Stimulated activated naive CD8-positive, alpha-beta T cell treated with anti-CD3 and anti-CD28 coated beads, Interleukin-15, Interleukin-2, amounts not matched to agents 100 U/mL and 50 U/mL, for 24 hours (primary cell): ENCODE data around the gene PDE6D.
A peak's percentile ranks its signal among the peaks of the same experiment; 100 is the strongest.
"Not testable (repeated sequence)": the region's sequence is repeated elsewhere in the genome, so short reads cannot be mapped to it uniquely, and the experiment has no call there.

Source experiments
- ATAC-seq: fragments of 150-1000 bp; cut with Tn5 transposase; one replicate; pipeline ENCODE4 v1.10.0; 2021
- DNase-seq: peaks from one replicate; pipeline ENCODE4 v3.0.0; 2021

The PDE6D gene

GRCh38 chr2:231718799-231719198, 62.3 kb downstream of the PDE6D start:
- no peak for ATAC-seq
- DNase-seq = no peak

GRCh38 chr2:231717281-231718171, 63.6 kb downstream of the PDE6D start:
- peak; percentile 39 for DNase-seq
- ATAC-seq = no peak

GRCh38 chr2:231716666-231717280, 64.3 kb downstream of the PDE6D start:
- ATAC-seq = no peak
- no peak for DNase-seq

- DNase-seq (no peak), ATAC-seq (no peak)
These were observed 65.0 kb downstream of the PDE6D start for GRCh38 chr2:231715988-231716616.

- no peak for ATAC-seq
- DNase-seq = no peak
These were observed 65.6 kb downstream of the PDE6D start for GRCh38 chr2:231715499-231715837.

- DNase-seq (peak; percentile 89), ATAC-seq (peak; percentile 17)
These were observed 66.2 kb downstream of the PDE6D start for GRCh38 chr2:231714639-231715498.

GRCh38 chr2:231713730-231714638, 67.1 kb downstream of the PDE6D start:
- DNase-seq = peak; percentile 95
- ATAC-seq = peak; percentile 40

DNA sequence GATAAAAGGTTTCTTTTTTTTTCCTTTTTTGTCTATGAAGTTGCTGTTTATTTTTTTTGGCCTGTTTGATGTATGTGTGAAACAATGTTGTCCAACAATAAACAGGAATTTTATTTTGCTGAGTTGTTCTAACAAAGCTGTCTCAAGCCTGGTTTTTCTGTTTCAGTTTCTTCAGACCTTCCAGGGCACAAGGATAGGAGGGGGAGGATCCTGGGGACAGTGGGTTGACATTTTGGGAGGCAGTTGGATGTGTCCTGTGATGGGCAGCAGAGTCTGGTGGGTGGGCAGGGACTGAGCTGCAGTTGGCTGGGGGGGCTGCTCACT, 67.7 kb downstream of the PDE6D start:
- DNase-seq, ATAC-seq: not testable (repeated sequence)

DNA sequence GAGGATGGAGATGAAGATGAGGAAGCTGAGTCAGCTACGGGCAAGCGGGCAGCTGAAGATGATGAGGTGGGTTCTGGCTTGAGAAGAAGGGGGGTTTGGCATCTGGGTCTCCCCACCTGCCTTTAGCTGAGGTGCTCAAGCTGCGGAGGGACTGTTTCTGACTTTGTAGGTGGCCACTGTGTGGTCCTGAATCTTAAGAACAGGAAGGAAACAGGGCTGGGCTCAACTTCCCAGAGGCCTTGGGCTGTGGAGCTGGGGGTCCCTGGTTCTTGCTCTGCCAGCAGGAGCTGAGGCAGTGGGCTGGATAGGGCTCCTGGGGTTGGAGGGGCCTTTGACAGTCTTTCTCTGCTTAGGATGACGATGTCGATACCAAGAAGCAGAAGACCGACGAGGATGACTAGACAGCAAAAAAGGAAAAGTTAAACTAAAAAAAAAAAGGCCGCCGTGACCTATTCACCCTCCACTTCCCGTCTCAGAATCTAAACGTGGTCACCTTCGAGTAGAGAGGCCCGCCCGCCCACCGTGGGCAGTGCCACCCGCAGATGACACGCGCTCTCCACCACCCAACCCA, 68.5 kb downstream of the PDE6D start:
- not testable (repeated sequence) for ATAC-seq
- DNase-seq = peak; percentile 68

DNA sequence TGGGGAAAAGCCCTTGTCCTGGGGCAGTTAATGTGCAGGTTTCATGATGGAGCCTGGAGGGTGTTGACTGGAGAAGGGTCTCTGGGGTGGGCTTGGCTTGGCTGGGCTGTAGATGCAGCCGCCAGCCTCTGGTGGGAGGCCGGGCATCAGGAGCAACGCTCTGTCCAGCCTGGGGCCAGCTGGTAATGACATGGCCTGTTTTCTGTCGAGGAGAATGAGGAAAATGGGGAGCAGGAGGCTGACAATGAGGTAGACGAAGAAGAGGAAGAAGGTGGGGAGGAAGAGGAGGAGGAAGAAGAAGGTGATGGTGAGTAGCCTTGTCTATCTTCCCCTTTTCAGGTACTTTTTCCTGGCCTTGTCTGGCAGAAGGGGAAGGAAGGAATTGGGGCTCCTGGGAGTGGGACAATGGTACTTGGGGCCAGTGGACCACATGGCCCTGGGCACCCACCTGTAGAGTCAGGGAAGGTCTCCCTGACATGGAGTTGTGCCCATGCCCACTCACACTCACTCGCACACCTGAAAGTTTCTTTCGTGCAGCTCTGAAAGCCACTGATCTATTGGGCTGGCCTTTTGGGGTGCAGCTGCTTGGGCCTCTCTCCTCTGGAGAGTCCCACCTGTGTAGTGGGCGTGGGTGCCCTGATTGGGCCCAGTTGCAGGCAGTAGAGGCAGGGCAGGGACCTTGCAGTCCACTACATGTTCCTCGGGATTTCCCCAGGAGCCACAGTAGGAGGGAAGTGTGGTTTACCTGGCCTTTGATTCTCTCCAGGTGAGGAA, 69.2 kb downstream of the PDE6D start:
- DNase-seq = peak; percentile 33

GRCh38 chr2:231710799-231711676, 70.0 kb downstream of the PDE6D start:
- ATAC-seq = no peak
- DNase-seq = peak; percentile 34

More for the DNA sequence above, 69.2 kb downstream of the PDE6D start:
- ATAC-seq = no peak

DNA sequence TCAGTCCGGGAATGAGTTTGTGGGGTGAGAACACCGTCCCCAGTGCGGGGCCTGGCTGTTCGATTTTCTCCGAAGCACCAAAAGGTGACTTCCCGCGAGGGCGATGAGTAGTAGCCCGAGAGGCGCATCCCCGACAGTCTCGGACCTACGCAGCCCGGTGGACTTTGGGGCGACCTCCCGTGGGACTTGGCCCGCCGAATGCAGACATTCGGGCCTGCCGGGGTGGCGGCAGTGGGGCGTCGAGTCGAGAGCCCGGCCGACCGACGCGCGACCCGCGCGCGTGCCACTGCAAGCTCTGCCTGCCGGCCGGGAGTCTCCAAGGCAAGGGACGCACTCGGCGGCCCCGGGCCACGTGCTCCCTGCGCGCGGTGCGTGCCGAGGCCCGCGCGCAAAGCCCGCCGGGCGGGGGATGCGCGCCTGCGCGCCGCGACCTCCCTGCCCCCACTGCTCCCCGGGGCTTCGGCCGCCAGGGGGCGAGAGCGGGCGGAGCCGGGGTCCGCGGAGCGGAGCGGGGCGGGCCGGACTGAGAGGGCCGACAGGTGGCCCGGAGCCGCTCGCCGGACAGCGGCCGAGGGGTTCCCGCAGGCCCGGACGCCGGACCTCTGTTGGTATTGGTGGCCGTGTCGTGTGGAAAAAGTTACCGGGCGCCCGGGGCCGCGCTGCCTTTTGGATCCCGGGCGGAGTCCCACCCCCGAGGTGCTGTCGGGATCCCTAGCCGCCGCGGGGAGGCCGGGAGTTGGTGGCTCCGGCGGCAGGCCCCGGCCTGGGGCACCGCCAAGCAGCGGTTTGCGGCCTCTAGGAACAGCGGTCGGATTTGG, 70.9 kb downstream of the PDE6D start:
- peak; percentile 93 for DNase-seq
- ATAC-seq = peak; percentile 15

DNA sequence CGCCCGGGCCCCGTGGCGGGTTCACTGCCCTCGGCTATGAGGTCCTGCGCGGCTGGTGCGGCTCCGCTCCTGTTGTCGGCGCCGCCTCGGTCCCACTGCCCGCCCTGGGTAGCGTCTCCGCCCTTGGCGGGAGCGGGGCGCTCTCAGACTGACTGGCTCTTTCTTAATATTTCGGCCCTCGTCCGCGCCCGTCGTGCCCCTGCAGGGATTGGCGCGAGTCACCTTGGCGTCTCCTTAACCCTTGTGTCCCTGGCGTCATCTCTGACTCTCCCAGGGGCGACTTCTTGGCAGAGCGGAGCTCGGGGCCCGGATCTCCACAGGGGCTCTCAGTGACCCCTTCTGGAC, 71.5 kb downstream of the PDE6D start:
- ATAC-seq (no peak), DNase-seq (no peak)

- ATAC-seq = no peak
- peak; percentile 53 for DNase-seq
These were observed 72.1 kb downstream of the PDE6D start for GRCh38 chr2:231708773-231709635.

- peak; percentile 79 for ATAC-seq
- peak; percentile 99 for DNase-seq
These were observed 72.9 kb downstream of the PDE6D start, which contains the start of gene PTMA for GRCh38 chr2:231707927-231708772. Gene PTMA (plus strand): TSS chr2:231708525. CDS start chr2:231708707, 182 bp downstream.

DNA sequence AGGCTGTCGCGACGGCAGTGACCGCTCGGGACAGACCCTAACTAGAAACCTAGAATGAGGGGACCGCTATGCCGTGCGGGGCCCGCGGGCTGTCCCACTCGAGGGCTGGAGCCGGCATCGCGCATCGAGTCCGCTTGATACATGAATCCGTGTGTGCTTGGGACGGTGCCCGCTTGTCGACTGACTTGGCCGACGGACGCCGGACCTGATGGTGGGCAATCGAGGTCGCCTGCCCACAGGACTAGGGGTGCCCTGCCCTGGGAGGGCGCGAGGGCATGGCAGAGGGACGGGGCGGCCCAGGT, 73.5 kb downstream of the PDE6D start:
- DNase-seq (peak; percentile 64), ATAC-seq (no peak)
